CD4-positive, CD25-positive, alpha-beta regulatory T cell (primary cell): Measurements from ENCODE around the gene SERHL2. TPM values are rescaled to one million over a fixed set of nuclear protein-coding genes. Genes with fewer than 3 reads are reported as not detected.

ENCODE experiments used
- ATAC-seq, 2 donors: fragments of 150-1000 bp; cut with Tn5 transposase; one replicate each; pipeline ENCODE4 v1.10.0; 2021; ENCODE audit warnings: low read depth in 2 of 2, moderate number of reproducible peaks in 2 of 2, moderate library complexity in 1 of 2
- DNase-seq, 3 donors: peaks; one replicate each; pipeline versions ENCODE4 v3.0.0 to v3.0.0-alpha.2; 2012 to 2022; ENCODE audit warnings: mixed read lengths in 1 of 3
- H3K27ac ChIP-seq: one replicate; pipeline ENCODE4 v1.7.0; 2013; ENCODE audit warnings: mild to moderate bottlenecking, low read length; ENCODE audit not compliant: insufficient read depth, poor library complexity, severe bottlenecking
- H3K27me3 ChIP-seq: one replicate; pipeline ENCODE4 v1.7.0; 2013; ENCODE audit warnings: low read length; ENCODE audit not compliant: control insufficient read depth, insufficient read depth
- H3K36me3 ChIP-seq: one replicate; pipeline ENCODE4 v1.7.0; 2013; ENCODE audit warnings: mild to moderate bottlenecking, low read length, moderate library complexity; ENCODE audit not compliant: control insufficient read depth, insufficient read depth
- H3K4me1 ChIP-seq: 2 replicates; pipeline ENCODE4 v1.7.0; 2013; ENCODE audit warnings: mild to moderate bottlenecking, low read length; ENCODE audit not compliant: insufficient read depth, control insufficient read depth, poor library complexity, severe bottlenecking
- H3K4me3 ChIP-seq: one replicate; pipeline ENCODE4 v1.7.0; 2013; ENCODE audit warnings: low read depth, mild to moderate bottlenecking, low read length, moderate library complexity
- H3K9me3 ChIP-seq, 2 experiments: 1 replicate in 1 of 2; 2 replicates in 1 of 2; pipeline ENCODE4 v1.7.0; 2013; ENCODE audit warnings: low read length in 2 of 2, mild to moderate bottlenecking in 1 of 2, moderate library complexity in 1 of 2; ENCODE audit not compliant: control insufficient read depth in 2 of 2
- H3K27ac Mint-ChIP-seq, 3 donors: one replicate each; pipeline ENCODE4 v1.8.0; 2020 to 2022; ENCODE audit warnings: mild to moderate bottlenecking in 3 of 3, mixed read lengths in 3 of 3, moderate library complexity in 2 of 3
- H3K27me3 Mint-ChIP-seq: one replicate; pipeline ENCODE4 v1.8.0; 2022; ENCODE audit warnings: mild to moderate bottlenecking, mixed read lengths
- H3K36me3 Mint-ChIP-seq: one replicate; pipeline ENCODE4 v1.8.0; 2020; ENCODE audit warnings: mixed read lengths
- H3K4me1 Mint-ChIP-seq, 4 donors: one replicate each; pipeline ENCODE4 v1.8.0; 2020 to 2022; ENCODE audit warnings: mixed read lengths in 4 of 4, mild to moderate bottlenecking in 1 of 4
- H3K4me3 Mint-ChIP-seq, 4 donors: one replicate each; pipeline ENCODE4 v1.8.0; 2020 to 2022; ENCODE audit warnings: mild to moderate bottlenecking in 4 of 4, mixed read lengths in 4 of 4, moderate library complexity in 3 of 4
- H3K9me3 Mint-ChIP-seq, 7 donors: one replicate each; pipeline ENCODE4 v1.8.0; 2020 to 2022; ENCODE audit warnings: mixed read lengths in 7 of 7, mild to moderate bottlenecking in 3 of 7, moderate library complexity in 2 of 7
- polyA plus RNA-seq, 4 donors: library from polyadenylated mRNA; unstranded; fragments of 300-500 nt; fragmentation: Illumina TruSeq; gene quantifications; one replicate each; pipeline ENCODE4 v1.2.3, GENCODE V29; 2021
- total RNA-seq: library from RNA; stranded (reverse); gene quantifications from one replicate; pipeline ENCODE4 v1.2.3, GENCODE V29; 2022

The SERHL2 gene
- total and polyA plus RNA-seq, 5 donors from 2014 or later, result 0.41 to 0.76 (median 0.50) TPM; not detected in 2

- Histone ChIP-seq H3K27ac (no peak overlapping the region), H3K4me1 (peaks cover 11% of the 10 kb centered on the region), H3K4me3 (no peak overlapping the region), H3K36me3 (peaks cover 8% of the 10 kb centered on the region), H3K9me3 (no peaks in the 10 kb centered on the region), H3K27me3 (no peaks in the 10 kb centered on the region)
- no peak for DNase-seq
- Mint-ChIP-seq H3K4me3 (no peak overlapping the region), H3K4me1 (peaks cover 6 to 26% (median 9%) of the 10 kb centered on the region in 4 donors), H3K36me3 (peaks cover 5% of the 10 kb centered on the region), H3K27me3 (no peaks in the 10 kb centered on the region), H3K9me3 (no peaks in the 10 kb centered on the region), H3K27ac (no peak overlapping the region)
- no peak for ATAC-seq
These were observed 65.7 kb downstream of the SERHL2 start for GRCh38 chr22:42619261-42620063.

- no peaks in the 10 kb centered on the region for H3K9me3 ChIP-seq
- Mint-ChIP-seq H3K4me1 (peaks cover 2 to 24% (median 8%) of the 10 kb centered on the region in 4 donors), H3K27ac (peak overlapping the region in 1 of 3 donors; percentile 48), H3K27me3 (no peaks in the 10 kb centered on the region), H3K36me3 (peaks cover 5% of the 10 kb centered on the region), H3K9me3 (no peaks in the 10 kb centered on the region), H3K4me3 (no peak overlapping the region)
- peaks cover 8% of the 10 kb centered on the region for H3K36me3 ChIP-seq
- H3K27me3 ChIP-seq, result no peaks in the 10 kb centered on the region
- DNase-seq (no peak), ATAC-seq (no peak)
- no peak overlapping the region for H3K4me3 ChIP-seq
- no peak overlapping the region for H3K27ac ChIP-seq
- H3K4me1 ChIP-seq, result peaks cover 11% of the 10 kb centered on the region
These were observed 66.3 kb downstream of the SERHL2 start for GRCh38 chr22:42620084-42620483.

DNA sequence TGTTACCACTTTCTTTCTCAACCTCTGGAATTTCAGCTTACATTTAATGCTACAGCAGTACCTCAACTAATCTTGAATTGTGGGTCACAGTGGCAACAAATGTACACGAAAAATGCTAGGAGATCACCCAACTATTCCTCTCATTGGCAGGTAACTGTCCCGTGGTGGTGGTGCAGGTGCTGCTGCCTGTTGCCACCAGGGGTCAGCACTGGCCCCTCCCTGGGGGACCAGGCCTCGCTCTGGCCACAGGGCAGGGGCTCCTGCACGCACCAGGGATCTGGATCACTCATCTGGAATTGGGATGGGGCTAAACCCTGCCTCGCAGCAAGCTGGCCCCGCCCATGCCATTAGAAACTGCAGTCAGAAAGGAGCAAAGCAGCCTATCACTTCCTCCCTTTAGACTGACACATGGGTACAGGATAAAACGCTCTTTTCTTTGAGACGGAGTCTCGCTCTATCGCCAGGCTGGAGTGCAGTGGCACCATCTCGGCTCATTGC lies 67.8 kb downstream of the SERHL2 start:
- Histone ChIP-seq H3K4me3 (no peak overlapping the region), H3K4me1 (peaks cover 2% of the 10 kb centered on the region), H3K27ac (no peak overlapping the region), H3K36me3 (peaks cover 9% of the 10 kb centered on the region), H3K9me3 (no peaks in the 10 kb centered on the region), H3K27me3 (no peaks in the 10 kb centered on the region)
- Mint-ChIP-seq H3K4me1 (peaks cover 0 to 14% (median 1%) of the 10 kb centered on the region in 4 donors), H3K4me3 (peak overlapping the region in 2 of 4 donors; percentile 8 to 33), H3K27me3 (no peaks in the 10 kb centered on the region), H3K27ac (peak overlapping the region in 1 of 3 donors; percentile 75), H3K9me3 (no peaks in the 10 kb centered on the region), H3K36me3 (peaks cover 8% of the 10 kb centered on the region)
- ATAC-seq, result peak; percentile 66 to 76
- DNase-seq, result peak in 2 of 3 donors; percentile 48 to 49

DNA sequence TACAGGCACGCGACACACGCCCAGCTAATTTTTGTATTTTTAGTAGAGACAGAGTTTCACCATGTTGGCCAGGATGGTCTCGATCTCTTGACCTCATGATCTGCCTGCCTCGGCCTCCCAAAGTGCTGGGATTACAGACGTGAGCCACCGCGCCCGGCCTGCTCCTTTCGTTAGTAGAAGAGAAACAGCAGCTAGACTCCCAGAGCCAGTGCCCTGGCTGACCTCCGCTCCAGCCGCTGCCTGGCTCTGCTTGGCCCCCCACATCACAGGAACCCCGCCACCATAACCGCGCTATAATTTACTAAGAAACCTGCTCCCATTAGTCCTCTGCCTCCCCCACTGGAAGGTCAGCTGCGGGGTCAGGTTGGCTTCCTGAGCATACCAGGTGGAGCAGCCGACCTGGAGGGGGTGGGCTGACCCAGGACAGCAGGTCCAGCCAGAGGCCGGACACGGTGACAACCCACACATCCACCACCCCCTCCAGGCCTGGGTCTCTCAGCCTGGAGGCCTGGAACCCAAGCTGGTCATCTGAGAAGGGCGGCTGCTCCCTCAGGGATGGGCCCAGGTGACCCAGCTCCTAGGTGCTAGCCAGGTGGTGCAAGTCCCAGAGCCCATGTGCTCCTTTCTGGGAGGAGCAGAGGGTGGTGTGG lies 68.4 kb downstream of the SERHL2 start:
- ATAC-seq (no peak), DNase-seq (no peak)
- H3K4me3 ChIP-seq, result no peak overlapping the region
- peaks cover 8% of the 10 kb centered on the region for H3K36me3 Mint-ChIP-seq
- H3K27me3 ChIP-seq, result no peaks in the 10 kb centered on the region
- H3K36me3 ChIP-seq, result peaks cover 14% of the 10 kb centered on the region
- H3K27ac ChIP-seq, result no peak overlapping the region
- no peak overlapping the region for H3K27ac Mint-ChIP-seq
- peaks cover 1% of the 10 kb centered on the region for H3K4me1 ChIP-seq
- no peak overlapping the region for H3K4me3 Mint-ChIP-seq
- H3K9me3 Mint-ChIP-seq, result no peaks in the 10 kb centered on the region
- peaks cover 0 to 12% (median 1%) of the 10 kb centered on the region in 4 donors for H3K4me1 Mint-ChIP-seq
- H3K9me3 ChIP-seq, result no peaks in the 10 kb centered on the region
- no peaks in the 10 kb centered on the region for H3K27me3 Mint-ChIP-seq

DNA sequence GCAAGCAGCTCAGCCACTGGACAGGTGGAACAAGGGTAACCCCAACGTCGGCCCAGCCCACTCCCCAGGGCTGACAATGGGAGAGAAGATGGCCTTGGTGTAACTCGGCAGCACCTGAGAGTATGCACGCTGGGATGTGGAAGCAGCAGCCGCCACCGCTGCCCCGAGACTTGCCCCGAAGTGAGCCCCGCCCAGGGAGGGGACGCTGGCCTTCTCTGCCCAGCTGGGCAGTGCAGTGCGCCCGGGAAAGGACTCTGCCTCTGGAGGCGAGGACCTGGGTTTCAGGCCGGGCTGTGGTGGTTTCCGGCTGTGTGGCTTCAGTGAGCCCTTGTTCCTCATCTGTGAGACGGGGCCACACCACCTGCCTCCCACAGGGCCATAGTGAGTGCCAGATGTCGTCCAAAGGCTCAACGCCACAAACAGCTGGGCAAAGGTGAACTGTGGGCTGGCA lies 69.6 kb downstream of the SERHL2 start:
- Mint-ChIP-seq H3K27me3 (no peaks in the 10 kb centered on the region), H3K4me3 (peak overlapping the region in 1 of 4 donors; percentile 15), H3K9me3 (no peaks in the 10 kb centered on the region), H3K4me1 (peaks cover 0 to 9% (median 1%) of the 10 kb centered on the region in 4 donors), H3K36me3 (peaks cover 11% of the 10 kb centered on the region), H3K27ac (no peak overlapping the region)
- no peak overlapping the region for H3K4me3 ChIP-seq
- H3K4me1 ChIP-seq, result no peaks in the 10 kb centered on the region
- H3K27ac ChIP-seq, result no peak overlapping the region
- peaks cover 21% of the 10 kb centered on the region for H3K36me3 ChIP-seq
- H3K9me3 ChIP-seq, result no peaks in the 10 kb centered on the region
- DNase-seq (no peak), ATAC-seq (no peak)
- no peaks in the 10 kb centered on the region for H3K27me3 ChIP-seq

Other genes starting within 250 kb of the SERHL2 start
- 0.12 TPM for gene NFAM1, start 121.6 kb upstream of the SERHL2 start, total RNA-seq
- gene NFAM1, start 121.6 kb upstream of the SERHL2 start, polyA plus RNA-seq, result under 1 TPM in 2 of 4 donors, not detected in 2; 0.11 to 0.54 TPM
- 56.0 TPM for gene RRP7A, start 34.2 kb upstream of the SERHL2 start, total RNA-seq
- 10 to 100 TPM; 29.8 to 50.6 (median 45.2) TPM for gene RRP7A, start 34.2 kb upstream of the SERHL2 start, polyA plus RNA-seq
- gene POLDIP3, start 60.9 kb downstream of the SERHL2 start, total RNA-seq, result 81.0 TPM
- 10 to 100 TPM; 63.7 to 79.7 (median 70.7) TPM for gene POLDIP3, start 60.9 kb downstream of the SERHL2 start, polyA plus RNA-seq
- 4.6 TPM for gene ATP5MGL, start 86.6 kb downstream of the SERHL2 start, total RNA-seq
- 1 to 10 TPM in 1 of 4 donors, under 1 TPM in 3; 0.67 to 1.3 (median 0.97) TPM for gene ATP5MGL, start 86.6 kb downstream of the SERHL2 start, polyA plus RNA-seq
- gene CYB5R3, start 95.4 kb downstream of the SERHL2 start, total RNA-seq, result 56.3 TPM
- gene CYB5R3, start 95.4 kb downstream of the SERHL2 start, polyA plus RNA-seq, result 10 to 100 TPM; 46.6 to 56.3 (median 54.4) TPM
- gene A4GALT, start 166.9 kb downstream of the SERHL2 start, total RNA-seq, result not detected
- not detected for gene A4GALT, start 166.9 kb downstream of the SERHL2 start, polyA plus RNA-seq